K562 (cell line): Measurements from ENCODE around the gene EFHD2. TPM values are rescaled to one million over a fixed set of nuclear protein-coding genes. Genes with fewer than 3 reads are reported as not detected.

Source experiments
- ATAC-seq: fragments of 200-7000 bp; cut with Tn5 transposase; 3 replicates; pipeline ENCODE4 v1.9.1; 2020; ENCODE audit warnings: moderate library complexity
- BruUV-seq: library from RNA; stranded (reverse); fragments of 400-500 nt; replicated peaks from 2 replicates; lab custom pipeline; 2021; lab: Mats Ljungman, UMichigan
- CTCF ChIA-PET: fragments of 300-600 bp; formaldehyde crosslinking; extraction: SDS; loops from one replicate; lab custom pipeline; 2021; ENCODE audit warnings: low intra/inter-chr PET ratio; lab: Yijun Ruan, JAX
- POLR2A ChIA-PET: fragments of 300-600, 350-650 bp; sonication (Branson Sonifier 250); formaldehyde crosslinking; extraction: SDS; loops from one replicate; lab custom pipeline; 2021; ENCODE audit warnings: antibody characterized with exemption, inconsistent platforms; lab: Yijun Ruan, JAX
- DNase-seq, 4 experiments: peaks; one replicate each; pipeline versions ENCODE4 v3.0.0 to v3.0.0-alpha.2; 2011 to 2018; ENCODE audit warnings: low spot score in 3 of 4, mixed read lengths in 3 of 4; ENCODE audit errors: extremely low read depth in 1 of 4
- FAIRE-seq: peaks from 2 replicates; lab custom pipeline; 2011; peaks lifted over from hg19 to GRCh38; lab: Jason Lieb, UNC
- H2AFZ ChIP-seq: 2 replicates; pipeline ENCODE4 v1.6.0; 2011; ENCODE audit warnings: low read depth, low read length, control low read depth, inconsistent platforms
- H3K27ac ChIP-seq: fragments of 200-600 bp; 3 replicates; pipeline ENCODE4 v1.8.0; 2011; ENCODE audit warnings: low read depth, mild to moderate bottlenecking, control low read depth, inconsistent platforms, low read length, moderate library complexity, mixed read lengths; ENCODE audit errors: extremely low read depth
- H3K27me3 ChIP-seq, 2 experiments: fragments of 300-600 bp in 1 of 2; 2 replicates in 1 of 2; 3 replicates in 1 of 2; pipeline versions ENCODE4 v1.6.0 to v1.8.0; 2011; ENCODE audit warnings: inconsistent platforms in 2 of 2, low read length in 2 of 2, mild to moderate bottlenecking in 1 of 2, mixed read lengths in 1 of 2, moderate library complexity in 1 of 2; ENCODE audit not compliant: control insufficient read depth in 2 of 2, insufficient read depth in 2 of 2
- H3K36me3 ChIP-seq: fragments of 300-600 bp; 3 replicates; pipeline ENCODE4 v1.8.0; 2011; ENCODE audit warnings: mild to moderate bottlenecking, low read length, inconsistent platforms; ENCODE audit not compliant: control insufficient read depth, insufficient read depth
- H3K4me1 ChIP-seq, 2 experiments: fragments of 200-600 bp in 1 of 2; replicated peaks in 1 of 2; 2 replicates in 1 of 2; 3 replicates in 1 of 2; pipeline versions ENCODE4 v1.5.1 to v1.8.0; 2011; ENCODE audit warnings: inconsistent platforms in 2 of 2, low read length in 2 of 2, mild to moderate bottlenecking in 1 of 2, mixed read lengths in 1 of 2, moderate library complexity in 1 of 2; ENCODE audit not compliant: control insufficient read depth in 2 of 2, insufficient read depth in 2 of 2
- H3K4me2 ChIP-seq: 2 replicates; pipeline ENCODE4 v1.6.1; 2011; ENCODE audit warnings: low read length, control low read depth, inconsistent platforms, mixed read lengths; ENCODE audit not compliant: insufficient read depth
- H3K4me3 ChIP-seq: fragments of 200-600 bp; sonication (generic), shearing (Covaris generic); 2 replicates; pipeline ENCODE4 v1.5.1; 2016; ENCODE audit warnings: control low read depth, inconsistent platforms
- H3K79me2 ChIP-seq: fragments of 200-600 bp; 3 replicates; pipeline ENCODE4 v1.8.0; 2011; ENCODE audit warnings: low read length, inconsistent platforms; ENCODE audit not compliant: control insufficient read depth, insufficient read depth
- H3K9ac ChIP-seq, 2 experiments: 2 replicates each; pipeline versions ENCODE4 v1.6.0 to v1.6.1; 2011; ENCODE audit warnings: low read depth in 2 of 2, low read length in 2 of 2, control low read depth in 1 of 2, inconsistent platforms in 1 of 2, mild to moderate bottlenecking in 1 of 2, mixed read lengths in 1 of 2; ENCODE audit not compliant: insufficient read depth in 1 of 2
- H3K9me1 ChIP-seq: one replicate; pipeline ENCODE4 v1.6.0; 2011; ENCODE audit warnings: inconsistent platforms, mild to moderate bottlenecking, low read length, moderate library complexity; ENCODE audit not compliant: control insufficient read depth, insufficient read depth
- H3K9me3 ChIP-seq: replicated peaks from 2 replicates; pipeline ENCODE4 v1.5.1; 2011; ENCODE audit warnings: low read depth, low read length, inconsistent platforms; ENCODE audit not compliant: control insufficient read depth, insufficient read depth
- H4K20me1 ChIP-seq: replicated peaks from 2 replicates; pipeline ENCODE4 v1.6.1; 2011; ENCODE audit warnings: low read length, inconsistent platforms, mixed read lengths; ENCODE audit not compliant: control insufficient read depth, insufficient read depth
- E2F6 ChIP-seq, 2 experiments: IDR thresholded peaks; 2 replicates each; pipeline ENCODE4 v1.6.1; 2011; ENCODE audit warnings: borderline replicate concordance in 1 of 2, control low read depth in 1 of 2, low read depth in 1 of 2, low read length in 1 of 2, mild to moderate bottlenecking in 1 of 2, mixed read lengths in 1 of 2, moderate library complexity in 1 of 2; ENCODE audit not compliant: insufficient read depth in 1 of 2, insufficient read length in 1 of 2, poor library complexity in 1 of 2, severe bottlenecking in 1 of 2; ENCODE audit errors: extremely low read depth in 1 of 2
- ELK3 ChIP-seq: fragments of 450-650 bp; formaldehyde crosslinking; IDR thresholded peaks from 2 replicates; pipeline ENCODE4 v1.4.0; 2020; ENCODE audit warnings: mild to moderate bottlenecking
- FOS ChIP-seq: IDR thresholded peaks from 3 replicates; pipeline ENCODE4 v1.6.1; 2011; ENCODE audit not compliant: insufficient read length; ENCODE audit errors: extremely low read depth
- MXI1 ChIP-seq: IDR thresholded peaks from 2 replicates; pipeline ENCODE4 v1.6.1; 2011; ENCODE audit warnings: low read depth, mild to moderate bottlenecking, improper control_type of control experiment, low read length
- NR2F6 ChIP-seq: fragments of 450-650 bp; formaldehyde crosslinking; IDR thresholded peaks from 2 replicates; pipeline ENCODE4 v1.4.0; 2020; ENCODE audit warnings: mild to moderate bottlenecking
- TAL1 ChIP-seq: fragments of 450-650 bp; IDR thresholded peaks from 2 replicates; pipeline ENCODE4 v1.6.1; 2016; ENCODE audit warnings: mild to moderate bottlenecking
- ZBTB26 ChIP-seq: fragments of 450-650 bp; formaldehyde crosslinking; IDR thresholded peaks from 2 replicates; pipeline ENCODE4 v1.4.0; 2022; ENCODE audit warnings: missing genetic modification characterization
- WGBS: fragments of 100-300 bp; shearing (Covaris generic); methylation state at CpG from one replicate; pipeline ENCODE4 v1.1.6; 2016; ENCODE audit warnings: low coverage, mixed read lengths; ENCODE audit not compliant: insufficient coverage; ENCODE audit errors: missing lambda C conversion rate; 5-methylcytosine and 5-hydroxymethylcytosine counted together
- in situ Hi-C: fragments of 300-500 bp; cut with MboI; formaldehyde crosslinking; loops from 4 replicates; pipeline ENCODE4 v1.15.0; 2018; ENCODE audit warnings: inconsistent platforms, mixed read lengths
- intact Hi-C: fragments of 100-400 bp; cut with micrococcal nuclease; formaldehyde crosslinking; loops from 2 replicates; pipeline ENCODE4 v1.14.2; 2022
- polyA plus RNA-seq, 8 experiments: library from polyadenylated mRNA; depleted of rRNA in 4 of 8; stranded (reverse) in 5 of 8; unstranded in 3 of 8; fragments of >200 nt; fragmentation: Nextera tagmentation in 2 of 8; fragmentation: Illumina TruSeq in 1 of 8; extraction: Ambion mirVana in 2 of 8; extraction: Trizol in 1 of 8; gene quantifications; 2 replicates each; pipeline versions ENCODE4 v1.2.1 to v1.2.3, GENCODE V29; 2011 to 2014; ENCODE audit warnings: inconsistent platforms in 1 of 8, missing spikeins in 1 of 8
- total RNA-seq, 7 experiments: library from RNA; depleted of rRNA in 6 of 7; stranded (reverse); fragments of >200 nt in 6 of 7; fragmentation: Illumina TruSeq in 2 of 7; extraction: Trizol in 2 of 7; gene quantifications; 2 replicates each; pipeline versions ENCODE4 v1.2.1 to v1.2.3, GENCODE V29; 2011 to 2021; ENCODE audit warnings: low replicate concordance in 1 of 7

EFHD2 gene
- total and polyA plus RNA-seq, 9 of the 15 experiments (the other 6 are each of a cell fraction or from before 2014, with no cell fraction given), result 1.7 to 73.5 (median 25.2) TPM

- no peak for ATAC-seq
- Histone ChIP-seq H4K20me1 (peaks cover 8% of the 10 kb centered on the region; the same call in 1 of the 2 replicates), H3K9me1 (peaks cover 5% of the 10 kb centered on the region), H3K9me3 (no peaks in the 10 kb centered on the region), H3K36me3 (peaks cover 28% of the 10 kb centered on the region; the same call in 2 of the 3 replicates), H2AFZ (no peak overlapping the region), H3K4me2 (no peak overlapping the region), H3K27ac (no peak overlapping the region), H3K9ac (no peak overlapping the region), H3K79me2 (no peaks in the 10 kb centered on the region), H3K27me3 (no peaks in the 10 kb centered on the region), H3K4me3 (no peak overlapping the region), H3K4me1 (peaks cover 7 to 36% of the 10 kb centered on the region in 2 experiments; a peak in 4 of 5 replicates)
- POLR2A ChIA-PET, result interaction anchor here (0.6 to 2.2 kb wide), 5 partner anchors 12 to 1697 kb away, joined by 3 to 12 read pairs (median 3); no protein-coding TSS in a partner anchor
- FAIRE-seq, result no peak
- TF ChIP-seq FOS (no peak), MXI1 (no peak), E2F6 (IDR thresholded peaks at IDR 0.05; ENCODE audit: borderline replicate concordance in 1 of 2, extremely low read depth in 1 of 2, insufficient read depth in 1 of 2, insufficient read length in 1 of 2, low read depth in 1 of 2, low read length in 1 of 2, poor library complexity in 1 of 2, severe bottlenecking in 1 of 2) (peak in 1 of 2 experiments; percentile 0), ELK3 (no peak), ZBTB26 (0 out of 2 replicates have a peak, but pooled peaks have one; percentile 5), TAL1 (no peak), NR2F6 (CRISPR knock-in tag) (0 out of 2 replicates have a peak, but pooled peaks have one; percentile 6)
- CTCF ChIA-PET, result interaction anchor here (1.1 to 2.9 kb wide), 4 partner anchors 103 to 143 kb away, joined by 3 to 46 read pairs (median 9); no protein-coding TSS in a partner anchor
- DNase-seq, result no peak
- no TSS peak for BruUV-seq
- in situ Hi-C loops (loop anchor here (5.0 kb wide), 1 partner anchor 279 kb away; the partner anchor contains the start of gene TMEM51), intact Hi-C loops (loop anchor here (1.0 to 10.0 kb wide), 2 partner anchors 108 to 277 kb away; partner anchors contain the start of gene TMEM51)
- WGBS, result 51% methylated on average over 4 of the region's 4 CpGs
Measured at GRCh38 chr1:15431571-15431948, 21.9 kb downstream of the EFHD2 start.
